Mesendoderm (in vitro differentiated cells): ENCODE data around the gene OR52E8. TPM values are rescaled to one million over a fixed set of nuclear protein-coding genes. Genes with fewer than 3 reads are reported as not detected.

Source experiments
- DNase-seq: peaks from one replicate; pipeline ENCODE4 v3.0.0; 2013
- H2AK5ac ChIP-seq: 2 replicates; pipeline ENCODE4 v1.6.1; 2013; ENCODE audit warnings: low read length, inconsistent platforms
- H2BK120ac ChIP-seq: 2 replicates; pipeline ENCODE4 v1.6.1; 2013; ENCODE audit warnings: low read depth, mild to moderate bottlenecking, low read length, moderate library complexity, mixed read lengths
- H2BK15ac ChIP-seq: replicated peaks from 2 replicates; pipeline ENCODE4 v1.6.1; 2013; ENCODE audit warnings: low read depth, mild to moderate bottlenecking, moderate library complexity
- H2BK5ac ChIP-seq: 2 replicates; pipeline ENCODE4 v1.6.1; 2013; ENCODE audit warnings: low read length, inconsistent platforms
- H3K18ac ChIP-seq: 2 replicates; pipeline ENCODE4 v1.6.1; 2013; ENCODE audit warnings: mild to moderate bottlenecking, low read length, mixed read lengths
- H3K23ac ChIP-seq: one replicate; pipeline ENCODE4 v1.6.1; 2013; ENCODE audit warnings: low read length
- H3K27ac ChIP-seq: 2 replicates; pipeline ENCODE4 v1.5.1; 2013; ENCODE audit warnings: low read depth, mild to moderate bottlenecking, inconsistent platforms, low read length, moderate library complexity
- H3K27me3 ChIP-seq: 2 replicates; pipeline ENCODE4 v1.6.1; 2013; ENCODE audit warnings: low read length, control low read depth, mild to moderate bottlenecking, inconsistent platforms; ENCODE audit not compliant: insufficient read depth, poor library complexity
- H3K36me3 ChIP-seq: 2 replicates; pipeline ENCODE4 v1.6.1; 2013; ENCODE audit warnings: low read length, inconsistent platforms; ENCODE audit not compliant: control insufficient read depth, insufficient read depth
- H3K4ac ChIP-seq: one replicate; pipeline ENCODE4 v1.6.1; 2013; ENCODE audit warnings: low read depth, mild to moderate bottlenecking, low read length, moderate library complexity
- H3K4me1 ChIP-seq: 2 replicates; pipeline ENCODE4 v1.6.1; 2013; ENCODE audit warnings: low read depth, low read length, inconsistent platforms; ENCODE audit not compliant: control insufficient read depth
- H3K4me2 ChIP-seq: 2 replicates; pipeline ENCODE4 v1.6.1; 2013; ENCODE audit warnings: low read length
- H3K4me3 ChIP-seq: 2 replicates; pipeline ENCODE4 v1.5.1; 2013; ENCODE audit warnings: mild to moderate bottlenecking, low read length
- H3K56ac ChIP-seq: one replicate; pipeline ENCODE4 v1.6.1; 2013; ENCODE audit warnings: low read length
- H3K79me1 ChIP-seq: 2 replicates; pipeline ENCODE4 v1.6.1; 2013; ENCODE audit warnings: low read length, inconsistent platforms
- H3K79me2 ChIP-seq: 2 replicates; pipeline ENCODE4 v1.6.1; 2013; ENCODE audit warnings: mild to moderate bottlenecking, low read length; ENCODE audit not compliant: control insufficient read depth, insufficient read depth
- H3K9ac ChIP-seq: 2 replicates; pipeline ENCODE4 v1.6.1; 2013; ENCODE audit warnings: low read length, inconsistent platforms
- H4K5ac ChIP-seq: one replicate; pipeline ENCODE4 v1.6.1; 2013; ENCODE audit warnings: low read length
- H4K8ac ChIP-seq: one replicate; pipeline ENCODE4 v1.6.1; 2013; ENCODE audit warnings: low read depth, mild to moderate bottlenecking, control low read depth, low read length, moderate library complexity
- WGBS: extraction: QIAGEN DNeasy Blood & Tissue Kit; methylation state at CpG from one replicate; pipeline ENCODE4 v1.1.7; 2013; ENCODE audit warnings: low lambda C conversion rate, missing lambda C conversion rate; ENCODE audit not compliant: insufficient coverage; ENCODE audit errors: extremely low coverage; 5-methylcytosine and 5-hydroxymethylcytosine counted together
- polyA plus RNA-seq, 2 experiments: library from polyadenylated mRNA; stranded (reverse); fragments of 200-250 nt; gene quantifications; one replicate each; pipeline ENCODE4 v1.2.3, GENCODE V29; 2013

The OR52E8 gene
- not detected for polyA plus RNA-seq (2013, experiment 1 of 2)
- polyA plus RNA-seq (2013, experiment 2 of 2): not detected

GRCh38 chr11:5857590-5857989 is at the start of gene OR52E8:
Gene OR52E8, minus strand, starts transcription at chr11:5857690. Its CDS starts 0 bp downstream, at chr11:5857690.
- H3K79me2 ChIP-seq: no peaks in the 10 kb centered on the region
- no peaks in the 10 kb centered on the region for H3K27me3 ChIP-seq
- no peak within 1 kb of the TSS for H2BK15ac ChIP-seq
- H3K4me2 ChIP-seq: no peak within 1 kb of the TSS
- no peaks in the 10 kb centered on the region for H3K4me1 ChIP-seq
- DNase-seq: no peak
- H3K9ac ChIP-seq: no peak within 1 kb of the TSS
- H2AK5ac ChIP-seq: no peak within 1 kb of the TSS
- no peak within 1 kb of the TSS for H3K23ac ChIP-seq
- no peak within 1 kb of the TSS for H4K8ac ChIP-seq
- WGBS: no CpG with 5 or more reads among the region's 3 CpGs
- no peak within 1 kb of the TSS for H2BK5ac ChIP-seq
- no peak within 1 kb of the TSS for H3K18ac ChIP-seq
- no peak within 1 kb of the TSS for H4K5ac ChIP-seq
- H3K79me1 ChIP-seq: no peaks in the 10 kb centered on the region
- H3K36me3 ChIP-seq: no peaks in the 10 kb centered on the region
- H2BK120ac ChIP-seq: no peak within 1 kb of the TSS
- H3K4ac ChIP-seq: no peak within 1 kb of the TSS
- H3K4me3 ChIP-seq: no peak within 1 kb of the TSS
- H3K56ac ChIP-seq: no peak within 1 kb of the TSS
- H3K27ac ChIP-seq: no peak within 1 kb of the TSS

GRCh38 chr11:5899534-5899933 is 42.0 kb upstream of the OR52E8 start:
- no peak overlapping the region for H3K4ac ChIP-seq
- H3K79me2 ChIP-seq: no peaks in the 10 kb centered on the region
- no peak overlapping the region for H2BK120ac ChIP-seq
- no peak overlapping the region for H3K4me3 ChIP-seq
- H3K4me1 ChIP-seq: no peaks in the 10 kb centered on the region
- no peak overlapping the region for H3K56ac ChIP-seq
- no peak overlapping the region for H4K5ac ChIP-seq
- no peak for DNase-seq
- no peak overlapping the region for H2BK5ac ChIP-seq
- H3K27ac ChIP-seq: no peak overlapping the region
- H3K79me1 ChIP-seq: no peaks in the 10 kb centered on the region
- H3K36me3 ChIP-seq: no peaks in the 10 kb centered on the region
- H4K8ac ChIP-seq: no peak overlapping the region
- H3K27me3 ChIP-seq: no peaks in the 10 kb centered on the region
- H2BK15ac ChIP-seq: no peak overlapping the region
- no peak overlapping the region for H3K18ac ChIP-seq
- no peak overlapping the region for H3K4me2 ChIP-seq
- H2AK5ac ChIP-seq: no peak overlapping the region
- WGBS: no CpG with 5 or more reads among the region's 2 CpGs
- H3K9ac ChIP-seq: no peak overlapping the region
- no peak overlapping the region for H3K23ac ChIP-seq

- Histone ChIP-seq H3K79me2 (no peaks in the 10 kb centered on the region), H2BK5ac (no peak within 1 kb of the TSS), H3K18ac (no peak within 1 kb of the TSS), H2BK15ac (no peak within 1 kb of the TSS), H3K4me2 (no peak within 1 kb of the TSS), H2BK120ac (no peak within 1 kb of the TSS), H4K8ac (no peak within 1 kb of the TSS), H3K4me1 (no peaks in the 10 kb centered on the region), H3K56ac (no peak within 1 kb of the TSS), H3K27ac (no peak within 1 kb of the TSS), H3K36me3 (no peaks in the 10 kb centered on the region), H3K9ac (no peak within 1 kb of the TSS), H3K23ac (no peak within 1 kb of the TSS), H3K27me3 (no peaks in the 10 kb centered on the region), H2AK5ac (no peak within 1 kb of the TSS), H4K5ac (no peak within 1 kb of the TSS), H3K4me3 (no peak within 1 kb of the TSS), H3K79me1 (no peaks in the 10 kb centered on the region), H3K4ac (no peak within 1 kb of the TSS)
- WGBS: no CpG with 5 or more reads among the region's 3 CpGs
- peak; percentile 2 for DNase-seq
These were observed 35.4 kb upstream of the OR52E8 start, which contains the start of gene OR52E5 for GRCh38 chr11:5892908-5893307. Gene OR52E5, plus strand, starts transcription at chr11:5893208. Its CDS starts 7,569 bp downstream, at chr11:5900777.

- H3K79me2 ChIP-seq: no peaks in the 10 kb centered on the region
- no peak overlapping the region for H3K4ac ChIP-seq
- no peak overlapping the region for H2AK5ac ChIP-seq
- no peak overlapping the region for H4K8ac ChIP-seq
- no peak overlapping the region for H2BK15ac ChIP-seq
- no peak overlapping the region for H3K9ac ChIP-seq
- H2BK120ac ChIP-seq: no peak overlapping the region
- H2BK5ac ChIP-seq: no peak overlapping the region
- H3K27me3 ChIP-seq: no peaks in the 10 kb centered on the region
- no peak overlapping the region for H4K5ac ChIP-seq
- DNase-seq: peak; percentile 25
- no peak overlapping the region for H3K4me2 ChIP-seq
- no peak overlapping the region for H3K27ac ChIP-seq
- H3K18ac ChIP-seq: no peak overlapping the region
- no peaks in the 10 kb centered on the region for H3K4me1 ChIP-seq
- H3K4me3 ChIP-seq: no peak overlapping the region
- H3K36me3 ChIP-seq: no peaks in the 10 kb centered on the region
- H3K23ac ChIP-seq: no peak overlapping the region
- no CpG with 5 or more reads among the region's 4 CpGs for WGBS
- H3K79me1 ChIP-seq: no peaks in the 10 kb centered on the region
- no peak overlapping the region for H3K56ac ChIP-seq
These were observed 33.8 kb upstream of the OR52E8 start for GRCh38 chr11:5891216-5891800.

- Histone ChIP-seq H3K4me2 (no peak overlapping the region), H3K18ac (no peak overlapping the region), H3K4ac (no peak overlapping the region), H3K4me3 (no peak overlapping the region), H3K4me1 (no peaks in the 10 kb centered on the region), H3K79me1 (no peaks in the 10 kb centered on the region), H3K36me3 (no peaks in the 10 kb centered on the region), H3K27me3 (no peaks in the 10 kb centered on the region), H3K23ac (no peak overlapping the region), H4K8ac (no peak overlapping the region), H2BK120ac (no peak overlapping the region), H3K79me2 (no peaks in the 10 kb centered on the region), H2AK5ac (no peak overlapping the region), H3K27ac (no peak overlapping the region), H3K9ac (no peak overlapping the region), H2BK5ac (no peak overlapping the region), H2BK15ac (no peak overlapping the region), H3K56ac (no peak overlapping the region), H4K5ac (no peak overlapping the region)
- no peak for DNase-seq
- WGBS: no CpG with 5 or more reads among the region's 1 CpG
These were observed 30.2 kb upstream of the OR52E8 start for GRCh38 chr11:5887661-5888060.

DNA sequence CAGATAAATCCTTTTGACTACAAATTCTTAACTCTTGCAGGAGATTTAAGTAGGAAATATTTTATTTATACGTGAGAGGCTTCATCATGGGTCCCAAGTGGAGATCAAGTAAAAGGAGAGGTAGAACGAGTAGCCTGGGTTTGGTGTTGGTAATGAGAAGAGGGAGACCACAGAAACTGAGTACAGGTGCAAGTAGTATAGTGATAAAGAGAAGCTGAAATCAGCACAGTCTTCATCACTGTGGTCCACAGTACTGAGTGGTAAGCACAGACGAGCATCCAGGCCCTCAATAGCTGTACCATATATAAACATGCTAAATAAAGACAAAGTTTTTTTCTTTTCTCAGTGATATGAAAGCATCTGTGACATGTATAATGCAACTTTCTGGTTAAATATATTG is 29.7 kb upstream of the OR52E8 start:
- no peak overlapping the region for H3K23ac ChIP-seq
- no peaks in the 10 kb centered on the region for H3K4me1 ChIP-seq
- no peak overlapping the region for H4K5ac ChIP-seq
- H3K79me1 ChIP-seq: no peaks in the 10 kb centered on the region
- no peak for DNase-seq
- no peaks in the 10 kb centered on the region for H3K79me2 ChIP-seq
- H2AK5ac ChIP-seq: no peak overlapping the region
- no CpG with 5 or more reads among the region's 3 CpGs for WGBS
- no peak overlapping the region for H3K4me3 ChIP-seq
- no peak overlapping the region for H3K4me2 ChIP-seq
- H2BK120ac ChIP-seq: no peak overlapping the region
- no peaks in the 10 kb centered on the region for H3K27me3 ChIP-seq
- no peak overlapping the region for H3K18ac ChIP-seq
- no peak overlapping the region for H2BK5ac ChIP-seq
- H3K9ac ChIP-seq: no peak overlapping the region
- H3K56ac ChIP-seq: no peak overlapping the region
- H3K36me3 ChIP-seq: no peaks in the 10 kb centered on the region
- no peak overlapping the region for H3K4ac ChIP-seq
- no peak overlapping the region for H2BK15ac ChIP-seq
- H4K8ac ChIP-seq: no peak overlapping the region
- H3K27ac ChIP-seq: no peak overlapping the region
